HepG2 (cell line): ENCODE results near the gene OR9A4. TPM values are rescaled to one million over a fixed set of nuclear protein-coding genes. Genes with fewer than 3 reads are reported as not detected.

Experiments used
- ATAC-seq: fragments of 200-7000 bp; cut with Tn5 transposase; 3 replicates; pipeline ENCODE4 v1.9.1; 2020; ENCODE audit warnings: mild to moderate bottlenecking, moderate library complexity
- BruUV-seq: library from RNA; stranded (reverse); fragments of 400-500 nt; replicated peaks from 2 replicates; lab custom pipeline; 2021; lab: Mats Ljungman, UMichigan
- CTCF ChIA-PET: fragments of 300-600 bp; formaldehyde crosslinking; extraction: SDS; loops from one replicate; lab custom pipeline; 2021; ENCODE audit warnings: low total read pairs, inconsistent platforms, low intra/inter-chr PET ratio; lab: Yijun Ruan, JAX
- POLR2A ChIA-PET: fragments of 350-600 bp; sonication (Branson Sonifier 250); formaldehyde crosslinking; loops from one replicate; lab custom pipeline; 2020; ENCODE audit warnings: antibody characterized with exemption, inconsistent platforms; lab: Yijun Ruan, JAX
- DNase-seq: peaks from one replicate; pipeline ENCODE4 v3.0.0-alpha.2; 2015; ENCODE audit warnings: low spot score
- FAIRE-seq: peaks from 3 replicates; lab custom pipeline; 2011; peaks lifted over from hg19 to GRCh38; lab: Jason Lieb, UNC
- H2AFZ ChIP-seq: one replicate; pipeline ENCODE4 v1.6.1; 2011; ENCODE audit warnings: low read length, inconsistent platforms
- H3K27ac ChIP-seq: fragments of 300-600 bp; 3 replicates; pipeline ENCODE4 v1.8.0; 2011; ENCODE audit warnings: mixed run types, mild to moderate bottlenecking, mixed read lengths, low read length, inconsistent platforms; ENCODE audit not compliant: insufficient read depth; ENCODE audit errors: extremely low read length
- H3K27me3 ChIP-seq, 2 experiments: fragments of 200-600 bp in 1 of 2; 2 replicates in 1 of 2; 3 replicates in 1 of 2; pipeline versions ENCODE4 v1.6.0 to v1.8.0; 2011; ENCODE audit warnings: low read length in 2 of 2, mild to moderate bottlenecking in 2 of 2, moderate library complexity in 2 of 2, inconsistent platforms in 1 of 2; ENCODE audit not compliant: insufficient read depth in 2 of 2, control insufficient read depth in 1 of 2
- H3K36me3 ChIP-seq, 2 experiments: fragments of 200-600 bp in 1 of 2; replicated peaks in 1 of 2; 2 replicates in 1 of 2; 3 replicates in 1 of 2; pipeline versions ENCODE4 v1.5.1 to v1.8.0; 2011; ENCODE audit warnings: low read length in 2 of 2, inconsistent platforms in 1 of 2; ENCODE audit not compliant: insufficient read depth in 2 of 2, control insufficient read depth in 1 of 2
- H3K4me1 ChIP-seq: 2 replicates; pipeline ENCODE4 v1.5.1; 2012; ENCODE audit warnings: low read length, inconsistent platforms; ENCODE audit not compliant: insufficient read depth
- H3K4me2 ChIP-seq: 2 replicates; pipeline ENCODE4 v1.6.0; 2011; ENCODE audit warnings: low read depth, low read length, inconsistent platforms
- H3K4me3 ChIP-seq, 3 experiments: fragments of 200-600 bp in 1 of 3; sonication (generic), shearing (Covaris generic) in 1 of 3; replicated peaks in 1 of 3; 2 replicates each; pipeline ENCODE4 v1.5.1; 2011 to 2016; ENCODE audit warnings: low read length in 3 of 3, inconsistent platforms in 2 of 3, low read depth in 2 of 3, mild to moderate bottlenecking in 2 of 3, control low read depth in 1 of 3, mixed read lengths in 1 of 3; ENCODE audit not compliant: insufficient read depth in 1 of 3
- H3K79me2 ChIP-seq: one replicate; pipeline ENCODE4 v1.6.1; 2011; ENCODE audit warnings: low read length, inconsistent platforms; ENCODE audit not compliant: insufficient read depth
- H3K9ac ChIP-seq: 2 replicates; pipeline ENCODE4 v1.6.0; 2011; ENCODE audit warnings: mild to moderate bottlenecking, low read depth, low read length, inconsistent platforms; ENCODE audit not compliant: insufficient read depth
- H3K9me3 ChIP-seq: 2 replicates; pipeline ENCODE4 v1.5.1; 2012; ENCODE audit warnings: mild to moderate bottlenecking, low read length
- H4K20me1 ChIP-seq: 2 replicates; pipeline ENCODE4 v1.6.0; 2011; ENCODE audit warnings: inconsistent platforms, mild to moderate bottlenecking, low read length, moderate library complexity; ENCODE audit not compliant: insufficient read depth
- CCAR2 ChIP-seq: fragments of 200-400 bp; formaldehyde crosslinking; optimal IDR thresholded peaks from 2 replicates; pipeline ENCODE3; 2018; ENCODE audit warnings: low read depth, mild to moderate bottlenecking, low read length, moderate library complexity
- NR0B2 ChIP-seq: sonication (generic); formaldehyde crosslinking; IDR thresholded peaks from 2 replicates; pipeline ENCODE4 v1.4.0; 2020; ENCODE audit warnings: mild to moderate bottlenecking, missing genetic modification reagents
- RFX1 ChIP-seq: fragments of 450-650 bp; IDR thresholded peaks from 2 replicates; pipeline ENCODE4 v1.6.1; 2017
- RFX5 ChIP-seq: IDR thresholded peaks from 2 replicates; pipeline ENCODE4 v1.6.1; 2011; ENCODE audit warnings: low read depth, low read length, improper control_type of control experiment
- SP5 ChIP-seq: IDR thresholded peaks from 2 replicates; pipeline ENCODE4 v1.6.1; 2016; ENCODE audit warnings: low read depth, borderline replicate concordance
- TCF7L2 ChIP-seq: IDR thresholded peaks from 2 replicates; pipeline ENCODE4 v1.6.1; 2011; ENCODE audit warnings: mild to moderate bottlenecking, low read depth, low read length, moderate library complexity
- TOPORS ChIP-seq: sonication (generic); formaldehyde crosslinking; IDR thresholded peaks from 2 replicates; pipeline ENCODE4 v1.8.0; 2023; ENCODE audit warnings: mild to moderate bottlenecking, missing genetic modification reagents
- ZNF3 ChIP-seq: IDR thresholded peaks from 2 replicates; pipeline ENCODE4 v1.7.0; 2017; ENCODE audit warnings: inconsistent platforms
- ZNF776 ChIP-seq: sonication (generic); formaldehyde crosslinking; IDR thresholded peaks from 2 replicates; pipeline ENCODE4 v1.4.0; 2020; ENCODE audit warnings: mild to moderate bottlenecking, missing genetic modification reagents
- WGBS: methylation state at CpG from one replicate; pipeline ENCODE4 v1.1.6; 2017; ENCODE audit warnings: low lambda C conversion rate; 5-methylcytosine and 5-hydroxymethylcytosine counted together
- in situ Hi-C: cut with HindIII; loops from 2 replicates; pipeline ENCODE4 v1.10.0; 2017; ENCODE audit warnings: low pct_unique_long_range_greater_than_20kb; ENCODE audit not compliant: extremely low pct_ligation_motif_present
- intact Hi-C: fragments of 100-400 bp; cut with micrococcal nuclease; formaldehyde crosslinking; loops from one replicate; pipeline ENCODE4 v1.10.0; 2022; ENCODE audit not compliant: unreplicated experiment
- polyA plus RNA-seq, 8 experiments: library from polyadenylated mRNA; depleted of rRNA in 3 of 8; stranded (reverse) in 7 of 8; unstranded in 1 of 8; fragments of >200 nt; fragmentation: Illumina TruSeq in 4 of 8; extraction: Trizol in 4 of 8; gene quantifications; 2 replicates each; pipeline versions ENCODE4 v1.2.1 to v1.2.3, GENCODE V29; 2011 to 2016; ENCODE audit warnings: low read depth in 4 of 8, missing spikeins in 1 of 8, mixed read lengths in 1 of 8; ENCODE audit not compliant: insufficient read depth in 1 of 8
- total RNA-seq, 5 experiments: library from RNA; depleted of rRNA; stranded (reverse); fragments of >200 nt; fragmentation: Illumina TruSeq; extraction: Trizol; gene quantifications; 2 replicates each; pipeline ENCODE4 v1.2.3, GENCODE V29; 2016; ENCODE audit warnings: low read depth in 1 of 5
- TF ChIP-seq, protein P1 (sequence below): sonication (generic); formaldehyde crosslinking; IDR thresholded peaks from 2 replicates; pipeline ENCODE4 v1.5.0; 2020; ENCODE audit warnings: missing genetic modification reagents
- TF ChIP-seq, protein P2 (sequence below): sonication (generic); formaldehyde crosslinking; IDR thresholded peaks from 2 replicates; pipeline ENCODE4 v1.5.0; 2020; ENCODE audit warnings: missing genetic modification reagents

The OR9A4 gene
- total and polyA plus RNA-seq, 2 of the 13 experiments (the other 11 are each of a cell fraction or from before 2014, with no cell fraction given) = not detected

DNA sequence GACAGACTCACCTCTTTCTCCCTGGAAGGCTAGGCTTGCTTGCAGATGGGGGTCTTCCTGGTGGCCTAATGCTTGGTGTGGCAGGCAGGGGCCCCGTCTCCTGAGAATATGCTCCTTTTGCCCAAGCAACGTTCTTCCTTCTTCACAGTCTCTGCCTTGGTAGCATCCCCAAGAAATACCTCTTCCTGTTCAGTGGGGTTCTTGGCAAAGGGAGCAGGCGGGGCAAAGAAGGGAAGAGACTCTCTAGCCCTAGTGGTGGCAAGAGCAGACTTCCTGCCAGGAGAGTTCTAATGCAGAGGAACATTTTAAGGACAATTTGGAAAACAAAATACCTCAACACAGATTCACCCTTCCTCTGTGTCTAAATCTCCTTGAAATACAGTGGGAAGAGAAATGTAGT is 30.6 kb downstream of the OR9A4 start, which contains the start of gene CLEC5A:
Gene CLEC5A, minus strand, starts transcription at position 179 of the 400 bp plus-strand sequence. CDS start 682 bp downstream, outside the sequence.
- Histone ChIP-seq H3K4me1 (no peaks in the 10 kb centered on the region), H3K36me3 (no peaks in the 10 kb centered on the region), H2AFZ (no peak within 1 kb of the TSS), H3K27me3 (no peaks in the 10 kb centered on the region), H3K9ac (no peak within 1 kb of the TSS), H3K4me2 (no peak within 1 kb of the TSS), H3K9me3 (no peaks in the 10 kb centered on the region), H3K4me3 (no peak within 1 kb of the TSS), H4K20me1 (no peaks in the 10 kb centered on the region), H3K27ac (no peak within 1 kb of the TSS), H3K79me2 (no peaks in the 10 kb centered on the region)
- WGBS = 2% methylated on average over 3 of the region's 3 CpGs
- ChIA-PET CTCF (no interaction called here), POLR2A (no interaction called here)
- DNase-seq (no peak), FAIRE-seq (no peak), ATAC-seq (no peak)
- in situ Hi-C loops = no loop called here
- TF ChIP-seq ZNF3 (no peak), CCAR2 (no peak), NR0B2 (CRISPR knock-in tag) (no peak), ZNF776 (CRISPR knock-in tag) (no peak), TOPORS (CRISPR knock-in tag) (no peak), SP5 (CRISPR knock-in tag) (no peak), RFX5 (no peak), RFX1 (no peak), TCF7L2 (no peak)
- TF ChIP-seq, protein P1, sequence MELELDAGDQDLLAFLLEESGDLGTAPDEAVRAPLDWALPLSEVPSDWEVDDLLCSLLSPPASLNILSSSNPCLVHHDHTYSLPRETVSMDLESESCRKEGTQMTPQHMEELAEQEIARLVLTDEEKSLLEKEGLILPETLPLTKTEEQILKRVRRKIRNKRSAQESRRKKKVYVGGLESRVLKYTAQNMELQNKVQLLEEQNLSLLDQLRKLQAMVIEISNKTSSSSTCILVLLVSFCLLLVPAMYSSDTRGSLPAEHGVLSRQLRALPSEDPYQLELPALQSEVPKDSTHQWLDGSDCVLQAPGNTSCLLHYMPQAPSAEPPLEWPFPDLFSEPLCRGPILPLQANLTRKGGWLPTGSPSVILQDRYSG (CRISPR knock-in tag) = no peak
- TF ChIP-seq, protein P2, sequence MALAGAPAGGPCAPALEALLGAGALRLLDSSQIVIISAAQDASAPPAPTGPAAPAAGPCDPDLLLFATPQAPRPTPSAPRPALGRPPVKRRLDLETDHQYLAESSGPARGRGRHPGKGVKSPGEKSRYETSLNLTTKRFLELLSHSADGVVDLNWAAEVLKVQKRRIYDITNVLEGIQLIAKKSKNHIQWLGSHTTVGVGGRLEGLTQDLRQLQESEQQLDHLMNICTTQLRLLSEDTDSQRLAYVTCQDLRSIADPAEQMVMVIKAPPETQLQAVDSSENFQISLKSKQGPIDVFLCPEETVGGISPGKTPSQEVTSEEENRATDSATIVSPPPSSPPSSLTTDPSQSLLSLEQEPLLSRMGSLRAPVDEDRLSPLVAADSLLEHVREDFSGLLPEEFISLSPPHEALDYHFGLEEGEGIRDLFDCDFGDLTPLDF (CRISPR knock-in tag) = no peak
- BruUV-seq = no TSS peak
- intact Hi-C loops = no loop called here
